ENCODE measurements around the gene NAB2. TPM values are rescaled to one million over a fixed set of nuclear protein-coding genes. Genes with fewer than 3 reads are reported as not detected.

The NAB2 gene
- total RNA-seq, 1 donor from 2014 or later, result 32.0 TPM

GRCh38 chr12:57130941-57131340, 42.0 kb downstream of the NAB2 start:
- H3K4me3 ChIP-seq (ENCODE audit: low read depth, low read length), result no peak overlapping the region
- TF ChIP-seq, protein P1, sequence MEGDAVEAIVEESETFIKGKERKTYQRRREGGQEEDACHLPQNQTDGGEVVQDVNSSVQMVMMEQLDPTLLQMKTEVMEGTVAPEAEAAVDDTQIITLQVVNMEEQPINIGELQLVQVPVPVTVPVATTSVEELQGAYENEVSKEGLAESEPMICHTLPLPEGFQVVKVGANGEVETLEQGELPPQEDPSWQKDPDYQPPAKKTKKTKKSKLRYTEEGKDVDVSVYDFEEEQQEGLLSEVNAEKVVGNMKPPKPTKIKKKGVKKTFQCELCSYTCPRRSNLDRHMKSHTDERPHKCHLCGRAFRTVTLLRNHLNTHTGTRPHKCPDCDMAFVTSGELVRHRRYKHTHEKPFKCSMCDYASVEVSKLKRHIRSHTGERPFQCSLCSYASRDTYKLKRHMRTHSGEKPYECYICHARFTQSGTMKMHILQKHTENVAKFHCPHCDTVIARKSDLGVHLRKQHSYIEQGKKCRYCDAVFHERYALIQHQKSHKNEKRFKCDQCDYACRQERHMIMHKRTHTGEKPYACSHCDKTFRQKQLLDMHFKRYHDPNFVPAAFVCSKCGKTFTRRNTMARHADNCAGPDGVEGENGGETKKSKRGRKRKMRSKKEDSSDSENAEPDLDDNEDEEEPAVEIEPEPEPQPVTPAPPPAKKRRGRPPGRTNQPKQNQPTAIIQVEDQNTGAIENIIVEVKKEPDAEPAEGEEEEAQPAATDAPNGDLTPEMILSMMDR (IDR thresholded peaks at IDR 0.05; ENCODE audit: insufficient read depth, low read length, poor library complexity, severe bottlenecking), result no peak
- no peak for DNase-seq (ENCODE audit: low read depth)
- no peaks in the 10 kb centered on the region for H3K36me3 ChIP-seq (ENCODE audit: control insufficient read depth, insufficient read depth, low read length)
- peaks cover 2% of the 10 kb centered on the region for H3K27me3 ChIP-seq (ENCODE audit: control insufficient read depth, insufficient read depth, low read length)

- DNase-seq (ENCODE audit: low read depth), result no peak
- TF ChIP-seq, protein P1 (IDR thresholded peaks at IDR 0.05; ENCODE audit: insufficient read depth, low read length, poor library complexity, severe bottlenecking), result no peak
- Histone ChIP-seq H3K27me3 (ENCODE audit: control insufficient read depth, insufficient read depth, low read length) (no peaks in the 10 kb centered on the region), H3K36me3 (ENCODE audit: control insufficient read depth, insufficient read depth, low read length) (no peaks in the 10 kb centered on the region), H3K4me3 (ENCODE audit: low read depth, low read length) (no peak overlapping the region)
These were observed 43.2 kb downstream of the NAB2 start for GRCh38 chr12:57131896-57132744.

GRCh38 chr12:57133013-57133569, 44.2 kb downstream of the NAB2 start:
- Histone ChIP-seq H3K4me3 (ENCODE audit: low read depth, low read length) (no peak overlapping the region), H3K27me3 (ENCODE audit: control insufficient read depth, insufficient read depth, low read length) (no peaks in the 10 kb centered on the region), H3K36me3 (ENCODE audit: control insufficient read depth, insufficient read depth, low read length) (no peaks in the 10 kb centered on the region)
- TF ChIP-seq, protein P1 (IDR thresholded peaks at IDR 0.05; ENCODE audit: insufficient read depth, low read length, poor library complexity, severe bottlenecking), result no peak
- no peak for DNase-seq (ENCODE audit: low read depth)

DNA sequence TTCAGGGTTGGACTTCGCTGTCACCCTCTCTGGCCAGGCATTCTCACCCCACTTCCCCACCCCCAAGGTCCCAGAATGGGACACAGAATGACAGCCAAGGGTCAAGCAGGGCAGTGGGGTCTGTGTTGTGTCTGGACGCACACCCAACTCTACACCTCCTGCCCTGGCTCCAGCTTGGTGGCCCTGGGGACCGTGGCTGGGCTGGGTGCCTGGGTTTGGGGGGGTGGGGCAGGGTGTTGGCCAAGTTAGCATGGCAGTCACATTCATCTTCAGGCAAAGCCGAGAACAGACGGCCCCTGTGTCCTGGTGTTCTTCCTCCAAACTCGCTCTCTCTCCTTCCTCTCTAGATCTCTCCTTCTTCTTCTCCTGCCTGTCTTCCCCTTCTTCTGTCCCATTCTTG, 45.0 kb downstream of the NAB2 start:
- Histone ChIP-seq H3K27me3 (ENCODE audit: control insufficient read depth, insufficient read depth, low read length) (no peaks in the 10 kb centered on the region), H3K36me3 (ENCODE audit: control insufficient read depth, insufficient read depth, low read length) (no peaks in the 10 kb centered on the region), H3K4me3 (ENCODE audit: low read depth, low read length) (no peak overlapping the region)
- DNase-seq (ENCODE audit: low read depth), result no peak
- TF ChIP-seq, protein P1 (IDR thresholded peaks at IDR 0.05; ENCODE audit: insufficient read depth, low read length, poor library complexity, severe bottlenecking), result no peak

DNA sequence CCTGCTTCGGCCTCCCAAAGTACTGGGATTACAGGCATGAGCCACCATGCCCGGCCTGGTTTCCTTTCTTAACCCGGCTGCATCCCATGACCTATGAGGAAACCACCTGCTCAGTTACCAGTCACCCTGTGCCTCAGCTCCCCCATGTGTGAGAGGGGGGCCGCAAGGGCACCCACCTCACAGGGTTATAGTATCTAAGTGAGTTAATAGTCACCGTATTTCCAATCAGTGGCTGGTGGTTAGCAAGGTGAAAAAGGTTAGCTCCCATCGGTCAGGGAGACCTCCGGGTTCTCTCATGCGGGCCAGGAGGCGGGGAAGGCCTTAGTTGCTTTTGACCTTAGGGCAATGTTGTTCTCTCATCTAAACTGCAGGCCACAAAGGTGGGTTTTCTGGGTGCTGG, 46.0 kb downstream of the NAB2 start:
- DNase-seq (ENCODE audit: low read depth), result no peak
- TF ChIP-seq, protein P1 (IDR thresholded peaks at IDR 0.05; ENCODE audit: insufficient read depth, low read length, poor library complexity, severe bottlenecking), result no peak
- H3K27me3 ChIP-seq (ENCODE audit: control insufficient read depth, insufficient read depth, low read length), result no peaks in the 10 kb centered on the region
- H3K36me3 ChIP-seq (ENCODE audit: control insufficient read depth, insufficient read depth, low read length), result no peaks in the 10 kb centered on the region
- no peak overlapping the region for H3K4me3 ChIP-seq (ENCODE audit: low read depth, low read length)

Measured in kidney epithelial cell (primary cell).